Kidney epithelial cell (primary cell): ENCODE results near the gene MARCHF5. TPM values are rescaled to one million over a fixed set of nuclear protein-coding genes. Genes with fewer than 3 reads are reported as not detected.

ENCODE experiments used
- DNase-seq: peaks from one replicate; pipeline ENCODE4 v3.0.0-alpha.2; 2010; ENCODE audit warnings: low read depth
- H3K27me3 ChIP-seq: 2 replicates; pipeline ENCODE4 v1.6.0; 2011; ENCODE audit warnings: low read length; ENCODE audit not compliant: control insufficient read depth, insufficient read depth
- H3K36me3 ChIP-seq: 2 replicates; pipeline ENCODE4 v1.5.1; 2011; ENCODE audit warnings: low read length; ENCODE audit not compliant: control insufficient read depth, insufficient read depth
- H3K4me3 ChIP-seq: 2 replicates; pipeline ENCODE4 v1.5.1; 2011; ENCODE audit warnings: low read depth, mild to moderate bottlenecking, control low read depth, low read length
- total RNA-seq: library from RNA; depleted of rRNA; stranded (reverse); fragments of >200 nt; gene quantifications from 2 replicates; pipeline ENCODE4 v1.2.3, GENCODE V29; 2015
- TF ChIP-seq, protein P1 (sequence below): IDR thresholded peaks from 2 replicates; pipeline ENCODE4 v1.5.1; 2011; ENCODE audit warnings: mild to moderate bottlenecking, moderate library complexity, low read length, control low read depth, inconsistent platforms; ENCODE audit not compliant: insufficient read depth, poor library complexity, severe bottlenecking

MARCHF5 gene
- total RNA-seq, 1 donor from 2014 or later: 15.3 TPM

DNA sequence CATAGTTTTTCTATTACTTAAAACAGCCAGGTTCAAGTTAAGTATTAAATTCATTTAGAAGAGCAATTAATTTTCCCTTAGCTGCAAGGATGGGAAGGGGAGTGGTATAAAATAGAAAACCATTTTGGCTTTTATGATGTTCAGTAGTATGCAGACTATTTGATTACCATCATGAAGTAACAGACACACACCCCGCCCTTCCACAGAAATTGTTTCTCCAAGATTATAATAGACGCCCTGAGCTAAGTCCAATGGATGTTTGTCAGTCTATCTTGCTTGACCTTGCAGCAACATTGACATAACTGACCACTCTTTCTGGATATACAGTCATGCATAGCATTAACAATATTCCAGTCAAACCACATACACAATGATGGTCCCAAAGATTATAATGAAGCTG, 42.4 kb upstream of the MARCHF5 start:
- no peaks in the 10 kb centered on the region for H3K27me3 ChIP-seq
- no peak overlapping the region for H3K4me3 ChIP-seq
- DNase-seq: no peak
- H3K36me3 ChIP-seq: no peaks in the 10 kb centered on the region
- TF ChIP-seq, protein P1, sequence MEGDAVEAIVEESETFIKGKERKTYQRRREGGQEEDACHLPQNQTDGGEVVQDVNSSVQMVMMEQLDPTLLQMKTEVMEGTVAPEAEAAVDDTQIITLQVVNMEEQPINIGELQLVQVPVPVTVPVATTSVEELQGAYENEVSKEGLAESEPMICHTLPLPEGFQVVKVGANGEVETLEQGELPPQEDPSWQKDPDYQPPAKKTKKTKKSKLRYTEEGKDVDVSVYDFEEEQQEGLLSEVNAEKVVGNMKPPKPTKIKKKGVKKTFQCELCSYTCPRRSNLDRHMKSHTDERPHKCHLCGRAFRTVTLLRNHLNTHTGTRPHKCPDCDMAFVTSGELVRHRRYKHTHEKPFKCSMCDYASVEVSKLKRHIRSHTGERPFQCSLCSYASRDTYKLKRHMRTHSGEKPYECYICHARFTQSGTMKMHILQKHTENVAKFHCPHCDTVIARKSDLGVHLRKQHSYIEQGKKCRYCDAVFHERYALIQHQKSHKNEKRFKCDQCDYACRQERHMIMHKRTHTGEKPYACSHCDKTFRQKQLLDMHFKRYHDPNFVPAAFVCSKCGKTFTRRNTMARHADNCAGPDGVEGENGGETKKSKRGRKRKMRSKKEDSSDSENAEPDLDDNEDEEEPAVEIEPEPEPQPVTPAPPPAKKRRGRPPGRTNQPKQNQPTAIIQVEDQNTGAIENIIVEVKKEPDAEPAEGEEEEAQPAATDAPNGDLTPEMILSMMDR: no peak

DNA sequence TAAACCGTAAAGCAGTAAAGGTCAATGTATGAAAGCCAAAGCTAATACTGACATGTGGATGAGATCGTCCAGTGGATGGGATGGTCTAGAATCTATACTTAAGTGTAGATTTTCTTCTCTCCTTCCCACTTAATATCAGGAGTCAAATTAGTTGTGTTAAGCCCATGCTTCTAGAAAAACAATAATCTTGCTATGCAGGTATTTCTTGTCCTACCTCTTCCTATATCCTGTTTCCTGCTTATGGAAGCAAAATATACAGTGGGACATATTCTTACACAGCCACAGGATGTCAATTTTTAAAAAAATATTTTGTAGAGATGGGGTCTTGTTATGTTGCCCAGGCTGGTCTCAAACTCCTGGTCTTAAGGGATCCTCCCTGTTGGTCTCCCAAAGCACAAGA, 27.6 kb upstream of the MARCHF5 start:
- TF ChIP-seq, protein P1: no peak
- no peaks in the 10 kb centered on the region for H3K36me3 ChIP-seq
- H3K4me3 ChIP-seq: no peak overlapping the region
- DNase-seq: no peak
- H3K27me3 ChIP-seq: no peaks in the 10 kb centered on the region

DNA sequence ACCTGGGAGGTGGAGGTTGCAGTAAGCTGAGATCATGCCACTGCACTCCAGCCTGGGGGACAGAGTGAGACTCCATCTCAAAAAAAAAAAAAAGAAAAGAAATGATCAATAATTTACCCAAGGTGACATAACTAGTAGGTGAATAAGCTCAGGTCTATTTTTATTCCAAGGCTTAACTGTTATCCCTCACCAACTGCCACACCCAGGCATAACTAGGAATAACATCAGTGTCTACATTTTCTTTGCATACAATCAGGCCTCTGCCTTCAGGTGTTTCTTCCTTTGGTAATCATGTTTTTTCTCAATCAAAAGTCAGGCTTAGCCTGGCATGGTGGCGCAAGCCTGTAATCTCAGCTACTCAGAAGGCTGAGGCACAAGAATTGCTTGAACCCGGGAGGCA, 26.7 kb upstream of the MARCHF5 start:
- TF ChIP-seq, protein P1: no peak
- no peaks in the 10 kb centered on the region for H3K27me3 ChIP-seq
- H3K36me3 ChIP-seq: no peaks in the 10 kb centered on the region
- DNase-seq: no peak
- H3K4me3 ChIP-seq: no peak overlapping the region

DNA sequence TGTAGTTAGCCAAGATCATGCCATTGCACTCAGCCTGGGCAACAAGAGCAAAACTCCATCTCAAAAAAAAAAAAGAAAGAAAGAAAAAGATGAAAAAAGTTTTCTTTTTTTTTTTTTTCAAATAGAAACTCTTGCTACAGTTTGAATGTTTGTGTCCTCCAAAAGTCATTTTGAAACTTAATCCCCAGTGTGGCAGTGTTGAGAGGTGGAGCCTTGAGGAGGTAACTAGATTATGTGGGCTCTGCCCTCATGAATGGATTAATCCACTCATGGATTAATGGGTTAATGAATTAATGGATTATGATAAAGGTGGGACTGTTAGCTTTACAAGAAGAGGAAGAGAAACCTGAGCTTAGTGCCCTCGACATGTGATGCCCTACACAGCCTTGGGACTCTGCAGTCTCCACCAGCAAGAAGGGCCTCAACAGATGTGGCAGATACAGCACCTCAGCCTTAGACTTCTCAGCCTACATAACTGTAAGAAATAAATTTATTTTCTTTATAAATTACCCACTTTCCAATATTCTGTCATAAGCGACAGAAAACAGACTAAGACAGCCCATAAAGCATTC, 25.2 kb upstream of the MARCHF5 start:
- H3K4me3 ChIP-seq: no peak overlapping the region
- H3K27me3 ChIP-seq: no peaks in the 10 kb centered on the region
- H3K36me3 ChIP-seq: no peaks in the 10 kb centered on the region
- TF ChIP-seq, protein P1: no peak
- DNase-seq: no peak

DNA sequence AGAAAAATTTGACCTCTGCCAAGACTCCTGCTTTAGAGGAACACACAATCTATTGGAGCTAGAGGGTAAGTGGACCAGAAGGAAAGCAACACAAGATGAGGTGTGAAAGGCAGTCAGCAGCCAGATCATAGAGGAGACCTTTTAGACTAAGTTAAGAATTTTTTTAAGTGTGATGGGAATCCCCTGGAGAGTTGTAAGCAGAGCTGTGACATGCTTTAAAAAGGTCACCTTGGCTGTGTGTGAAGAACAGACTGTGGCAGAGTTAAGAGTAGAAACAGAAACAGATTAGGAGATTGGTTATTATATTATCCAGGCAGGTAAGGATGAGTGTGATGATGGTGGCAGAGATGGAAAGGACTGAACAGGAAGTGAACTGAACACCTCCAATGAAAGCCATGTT, 23.6 kb upstream of the MARCHF5 start:
- Histone ChIP-seq H3K36me3 (no peaks in the 10 kb centered on the region), H3K27me3 (no peaks in the 10 kb centered on the region), H3K4me3 (no peak overlapping the region)
- TF ChIP-seq, protein P1: no peak
- DNase-seq: no peak

DNA sequence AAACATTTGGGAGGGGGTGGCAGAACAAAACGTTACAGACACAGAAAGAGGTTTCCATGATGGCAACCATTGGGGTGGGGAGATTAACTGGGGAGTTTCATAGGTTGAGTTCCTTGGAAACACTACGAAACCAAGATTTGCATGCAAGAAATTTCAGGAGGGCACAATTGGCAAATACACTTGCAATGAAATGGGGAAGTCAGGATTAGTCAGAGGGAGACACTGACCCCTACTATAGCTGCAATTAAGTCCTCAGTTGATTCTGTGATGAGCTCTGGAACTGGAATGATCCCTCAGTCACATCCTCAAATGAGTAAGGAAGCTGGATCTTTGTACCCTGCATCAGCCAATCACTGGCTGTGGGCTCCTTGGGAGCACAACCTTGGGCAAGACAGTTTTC, 22.2 kb upstream of the MARCHF5 start:
- H3K36me3 ChIP-seq: no peaks in the 10 kb centered on the region
- TF ChIP-seq, protein P1: no peak
- DNase-seq: no peak
- H3K4me3 ChIP-seq: no peak overlapping the region
- no peaks in the 10 kb centered on the region for H3K27me3 ChIP-seq
